Caco-2 (cell line): ENCODE results near the gene NUTM2F. TPM values are rescaled to one million over a fixed set of nuclear protein-coding genes. Genes with fewer than 3 reads are reported as not detected.
"Not testable (repeated sequence)": the region's sequence is repeated elsewhere in the genome, so short reads cannot be mapped to it uniquely, and the experiment has no call there.

Experiments used
- BruUV-seq: library from RNA; stranded (reverse); fragments of 400-500 nt; replicated peaks from 2 replicates; lab custom pipeline; 2021; lab: Mats Ljungman, UMichigan
- CTCF ChIA-PET: fragments of 300-600 bp; sonication (Branson Sonifier 250); formaldehyde crosslinking; loops from one replicate; lab custom pipeline; 2022; ENCODE audit warnings: antibody characterized with exemption; lab: Charles Lee
- POLR2A ChIA-PET: fragments of 300-600 bp; sonication (Branson Sonifier 250); formaldehyde crosslinking; loops from one replicate; lab custom pipeline; 2022; ENCODE audit warnings: antibody characterized with exemption; lab: Charles Lee
- DNase-seq, 2 experiments: peaks; one replicate each; pipeline versions ENCODE4 v3.0.0 to v3.0.0-alpha.2; 2020 to 2022
- H3K27me3 ChIP-seq: replicated peaks from 2 replicates; pipeline ENCODE4 v1.6.0; 2011; ENCODE audit warnings: low read length; ENCODE audit not compliant: control insufficient read depth, insufficient read depth
- H3K36me3 ChIP-seq: 2 replicates; pipeline ENCODE4 v1.5.1; 2011; ENCODE audit warnings: low read length; ENCODE audit not compliant: control insufficient read depth, insufficient read depth
- H3K4me1 ChIP-seq: fragments of 250-450 bp; sonication (Bioruptor Pico); 2 replicates; pipeline ENCODE4 v1.5.1; 2020; ENCODE audit warnings: mild to moderate bottlenecking
- H3K4me3 ChIP-seq: 2 replicates; pipeline ENCODE4 v1.5.1; 2011; ENCODE audit warnings: low read depth, mild to moderate bottlenecking, control low read depth, low read length
- H3K9me3 ChIP-seq: fragments of 250-450 bp; sonication (Bioruptor Pico); 2 replicates; pipeline ENCODE4 v1.5.1; 2020; ENCODE audit warnings: mild to moderate bottlenecking, moderate library complexity
- H3K27ac Mint-ChIP-seq: one replicate; pipeline ENCODE4 v1.8.0; 2022; ENCODE audit warnings: mixed read lengths; ENCODE audit not compliant: unreplicated experiment
- H3K27me3 Mint-ChIP-seq: one replicate; pipeline ENCODE4 v1.8.0; 2022; ENCODE audit warnings: mixed read lengths; ENCODE audit not compliant: insufficient read depth, unreplicated experiment
- H3K36me3 Mint-ChIP-seq: one replicate; pipeline ENCODE4 v1.8.0; 2022; ENCODE audit warnings: mild to moderate bottlenecking, mixed read lengths; ENCODE audit not compliant: insufficient read depth, unreplicated experiment
- H3K4me1 Mint-ChIP-seq: one replicate; pipeline ENCODE4 v1.8.0; 2022; ENCODE audit warnings: low read depth, mixed read lengths; ENCODE audit not compliant: unreplicated experiment
- H3K4me3 Mint-ChIP-seq: one replicate; pipeline ENCODE4 v1.8.0; 2022; ENCODE audit warnings: mild to moderate bottlenecking, moderate library complexity, mixed read lengths; ENCODE audit not compliant: unreplicated experiment
- H3K9me3 Mint-ChIP-seq: one replicate; pipeline ENCODE4 v1.8.0; 2022; ENCODE audit warnings: mixed read lengths; ENCODE audit not compliant: unreplicated experiment
- intact Hi-C: fragments of 100-400 bp; cut with micrococcal nuclease; formaldehyde crosslinking; loops from one replicate; pipeline ENCODE4 v1.10.0; 2022; ENCODE audit not compliant: unreplicated experiment
- total RNA-seq: library from RNA; stranded (reverse); gene quantifications from 2 replicates; pipeline ENCODE4 v1.2.3, GENCODE V29; 2022
- TF ChIP-seq, protein P1 (sequence below), 2 experiments: fragments of 200-600 bp in 1 of 2; IDR thresholded peaks; 1 replicate in 1 of 2; 2 replicates in 1 of 2; pipeline versions ENCODE4 v1.5.1 to v1.8.0; 2011 to 2022; ENCODE audit warnings: antibody characterized with exemption in 1 of 2, control low read depth in 1 of 2, inconsistent platforms in 1 of 2, low read depth in 1 of 2, low read length in 1 of 2, mild to moderate bottlenecking in 1 of 2, moderate library complexity in 1 of 2; ENCODE audit not compliant: insufficient read depth in 1 of 2, severe bottlenecking in 1 of 2, unreplicated experiment in 1 of 2

NUTM2F gene
- total RNA-seq, 1 experiment from 2014 or later: not detected

DNA sequence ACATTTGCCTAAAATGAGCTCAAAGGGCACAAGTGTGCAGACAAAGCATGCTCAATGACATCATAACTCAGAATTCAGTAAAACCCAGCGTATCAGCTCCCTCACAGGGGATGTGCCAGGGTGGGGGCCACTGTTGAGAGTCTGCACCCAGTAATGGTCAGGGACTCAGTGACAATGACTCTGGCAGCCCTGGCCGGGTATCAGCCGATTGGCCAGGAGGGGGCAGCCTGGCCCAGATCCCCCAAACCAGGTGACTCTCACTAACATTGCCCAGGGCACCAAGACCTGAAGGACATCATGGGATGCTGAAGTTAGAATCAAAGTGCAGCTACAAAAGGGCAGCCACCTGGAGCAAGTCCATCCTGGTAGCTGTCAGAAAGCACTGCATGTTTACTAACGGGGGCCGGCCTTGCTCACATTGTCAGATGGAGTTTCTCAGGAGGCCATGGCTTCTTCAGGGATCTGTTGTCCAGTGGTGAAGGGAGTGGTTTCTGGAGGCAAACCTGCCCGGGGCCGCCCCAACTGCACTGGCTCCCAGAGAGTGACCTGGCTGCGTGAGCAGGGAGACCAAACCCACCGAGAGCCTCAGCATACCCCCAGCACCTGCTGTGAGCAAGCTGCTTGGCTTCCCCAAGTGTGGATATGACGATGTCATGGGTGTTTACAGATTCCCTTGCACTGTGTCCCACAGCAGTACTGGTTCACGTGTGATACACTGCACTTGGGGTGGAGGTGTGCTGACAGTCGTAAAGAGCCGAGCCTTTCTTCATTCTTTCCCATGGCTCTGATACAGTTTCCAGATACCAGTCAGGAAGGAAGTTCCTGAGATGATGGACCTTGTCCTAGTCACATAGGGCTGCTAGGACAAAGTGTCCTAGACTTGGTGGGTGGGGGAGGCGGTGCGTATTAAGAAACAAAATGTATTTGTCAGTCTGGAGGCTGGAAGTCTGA lies 13.1 kb downstream of the NUTM2F start:
- H3K9me3 ChIP-seq, BruUV-seq, H3K27ac Mint-ChIP-seq, CTCF ChIA-PET, H3K4me1 ChIP-seq, intact Hi-C loops, DNase-seq, H3K36me3 ChIP-seq, H3K27me3 ChIP-seq, H3K4me1 Mint-ChIP-seq, POLR2A ChIA-PET, H3K4me3 Mint-ChIP-seq, H3K9me3 Mint-ChIP-seq, H3K27me3 Mint-ChIP-seq, H3K36me3 Mint-ChIP-seq, H3K4me3 ChIP-seq: not testable (repeated sequence)

DNA sequence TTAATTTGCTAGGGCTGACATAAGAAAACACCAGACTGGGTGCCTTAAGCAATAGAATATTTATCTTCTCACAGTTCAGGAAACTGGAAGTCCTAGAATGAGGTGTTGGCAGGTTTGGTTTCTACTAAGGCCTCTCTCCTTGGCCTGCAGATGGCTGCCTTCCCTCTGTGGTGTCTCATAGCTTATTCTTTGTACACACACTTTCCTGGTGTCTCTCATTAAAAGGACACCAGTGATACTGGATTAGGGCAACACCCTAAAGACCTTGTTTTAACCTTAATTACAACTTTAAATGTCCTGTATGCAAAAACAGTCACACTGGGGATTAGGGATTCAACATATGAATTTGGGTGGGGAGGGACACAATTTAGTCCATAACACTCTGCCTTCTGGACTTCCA lies 25.1 kb downstream of the NUTM2F start:
- H3K4me3 Mint-ChIP-seq: no peak overlapping the region
- DNase-seq: no peak
- BruUV-seq: no TSS peak
- H3K27me3 ChIP-seq: no peaks in the 10 kb centered on the region
- CTCF ChIA-PET: no interaction called here
- H3K9me3 Mint-ChIP-seq: no peaks in the 10 kb centered on the region
- peaks cover 10% of the 10 kb centered on the region for H3K36me3 Mint-ChIP-seq
- peaks cover 2% of the 10 kb centered on the region; the same call in 1 of the 2 replicates for H3K36me3 ChIP-seq
- POLR2A ChIA-PET: no interaction called here
- TF ChIP-seq, protein P1, sequence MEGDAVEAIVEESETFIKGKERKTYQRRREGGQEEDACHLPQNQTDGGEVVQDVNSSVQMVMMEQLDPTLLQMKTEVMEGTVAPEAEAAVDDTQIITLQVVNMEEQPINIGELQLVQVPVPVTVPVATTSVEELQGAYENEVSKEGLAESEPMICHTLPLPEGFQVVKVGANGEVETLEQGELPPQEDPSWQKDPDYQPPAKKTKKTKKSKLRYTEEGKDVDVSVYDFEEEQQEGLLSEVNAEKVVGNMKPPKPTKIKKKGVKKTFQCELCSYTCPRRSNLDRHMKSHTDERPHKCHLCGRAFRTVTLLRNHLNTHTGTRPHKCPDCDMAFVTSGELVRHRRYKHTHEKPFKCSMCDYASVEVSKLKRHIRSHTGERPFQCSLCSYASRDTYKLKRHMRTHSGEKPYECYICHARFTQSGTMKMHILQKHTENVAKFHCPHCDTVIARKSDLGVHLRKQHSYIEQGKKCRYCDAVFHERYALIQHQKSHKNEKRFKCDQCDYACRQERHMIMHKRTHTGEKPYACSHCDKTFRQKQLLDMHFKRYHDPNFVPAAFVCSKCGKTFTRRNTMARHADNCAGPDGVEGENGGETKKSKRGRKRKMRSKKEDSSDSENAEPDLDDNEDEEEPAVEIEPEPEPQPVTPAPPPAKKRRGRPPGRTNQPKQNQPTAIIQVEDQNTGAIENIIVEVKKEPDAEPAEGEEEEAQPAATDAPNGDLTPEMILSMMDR (IDR thresholded peaks at IDR 0.05; ENCODE audit: insufficient read depth in 1 of 2, low read depth in 1 of 2, low read length in 1 of 2, severe bottlenecking in 1 of 2, unreplicated experiment in 1 of 2): no peak
- no peaks in the 10 kb centered on the region for H3K4me1 Mint-ChIP-seq
- H3K27me3 Mint-ChIP-seq: no peaks in the 10 kb centered on the region
- no peak overlapping the region for H3K27ac Mint-ChIP-seq
- no peaks in the 10 kb centered on the region for H3K9me3 ChIP-seq
- no peaks in the 10 kb centered on the region for H3K4me1 ChIP-seq
- H3K4me3 ChIP-seq: no peak overlapping the region
- intact Hi-C loops: no loop called here

DNA sequence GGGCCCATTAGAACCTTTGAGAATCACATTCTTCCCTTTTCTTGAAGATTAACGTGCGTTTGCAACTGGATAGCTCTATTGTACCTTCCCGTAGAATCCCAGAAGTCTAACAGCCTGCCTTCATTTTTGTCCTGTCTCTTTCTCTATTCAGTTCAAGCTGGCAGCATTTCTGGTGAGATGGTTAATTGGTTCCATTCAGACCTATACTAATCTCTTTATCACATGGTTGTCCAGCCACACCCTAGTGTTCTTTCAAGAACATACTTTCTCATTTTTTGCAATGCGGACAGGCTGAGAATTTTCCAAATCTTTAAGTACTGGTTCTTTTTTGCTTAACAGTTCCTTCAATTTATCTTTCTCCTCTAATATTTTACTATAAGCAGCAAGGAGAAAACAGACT lies 26.0 kb downstream of the NUTM2F start:
- CTCF ChIA-PET: no interaction called here
- no peaks in the 10 kb centered on the region for H3K9me3 ChIP-seq

More for the DNA sequence above, 26.0 kb downstream of the NUTM2F start:
- Mint-ChIP-seq H3K27me3 (no peaks in the 10 kb centered on the region), H3K9me3 (no peaks in the 10 kb centered on the region), H3K36me3 (peaks cover 10% of the 10 kb centered on the region), H3K27ac (no peak overlapping the region), H3K4me3 (no peak overlapping the region), H3K4me1 (no peaks in the 10 kb centered on the region)
- Histone ChIP-seq H3K36me3 (peaks cover 2% of the 10 kb centered on the region; the same call in 1 of the 2 replicates), H3K27me3 (no peaks in the 10 kb centered on the region), H3K4me3 (no peak overlapping the region), H3K4me1 (no peaks in the 10 kb centered on the region)
- intact Hi-C loops: no loop called here
- DNase-seq: no peak
- POLR2A ChIA-PET: no interaction called here
- TF ChIP-seq, protein P1 (IDR thresholded peaks at IDR 0.05; ENCODE audit: insufficient read depth in 1 of 2, low read depth in 1 of 2, low read length in 1 of 2, severe bottlenecking in 1 of 2, unreplicated experiment in 1 of 2): no peak
- no TSS peak for BruUV-seq
